Right lobe of liver (tissue), 6 donors: Measurements from ENCODE around the gene SLC6A19. TPM values are rescaled to one million over a fixed set of nuclear protein-coding genes. Genes with fewer than 3 reads are reported as not detected.

Experiments used
- ATAC-seq, 4 donors: fragments of 200-7000 bp; cut with Tn5 transposase; one replicate each; pipeline ENCODE4 v1.9.1; 2020; ENCODE audit warnings: mild to moderate bottlenecking in 4 of 4, moderate library complexity in 4 of 4
- DNase-seq, 3 donors: peaks; one replicate each; pipeline ENCODE4 v3.0.0-alpha.2; 2020
- H3K27ac ChIP-seq, 3 donors: fragments of 200-600 bp; one replicate each; pipeline ENCODE4 v1.8.0; 2022
- H3K27me3 ChIP-seq, 2 donors: fragments of 200-600 bp; one replicate each; pipeline ENCODE4 v1.8.0; 2022
- H3K36me3 ChIP-seq, 4 donors: fragments of 200-600 bp; sonication (generic) in 1 of 4; one replicate each; pipeline versions ENCODE4 v1.5.1 to v1.8.0; 2017 to 2022; ENCODE audit warnings: control low read depth in 1 of 4
- H3K4me1 ChIP-seq, 4 donors: fragments of 200-600 bp; sonication (generic) in 1 of 4; one replicate each; pipeline versions ENCODE4 v1.5.1 to v1.8.0; 2017 to 2022; ENCODE audit warnings: control low read depth in 1 of 4
- H3K4me3 ChIP-seq, 3 donors: fragments of 200-600 bp; one replicate each; pipeline ENCODE4 v1.8.0; 2022
- H3K9me3 ChIP-seq, 4 donors: fragments of 200-600 bp; sonication (generic) in 1 of 4; one replicate each; pipeline versions ENCODE4 v1.5.1 to v1.8.0; 2017 to 2022; ENCODE audit warnings: control low read depth in 1 of 4
- CTCF ChIP-seq, 4 donors: fragments of 200-600 bp in 3 of 4; fragments of 450-650 bp in 1 of 4; IDR thresholded peaks; one replicate each; pipeline versions ENCODE4 v1.5.1 to v1.8.0; 2016 to 2022; ENCODE audit warnings: antibody characterized with exemption in 4 of 4, mild to moderate bottlenecking in 2 of 4
- POLR2A ChIP-seq: fragments of 450-650 bp; IDR thresholded peaks from one replicate; pipeline ENCODE4 v1.6.1; 2017; ENCODE audit warnings: antibody characterized with exemption, mild to moderate bottlenecking
- WGBS: methylation state at CpG from one replicate; pipeline ENCODE4 v1.1.6; 2018; ENCODE audit warnings: low coverage, low lambda C conversion rate; ENCODE audit not compliant: insufficient coverage; ENCODE audit errors: missing lambda C conversion rate; 5-methylcytosine and 5-hydroxymethylcytosine counted together
- intact Hi-C, 2 donors: fragments of 100-400 bp; cut with DNase I; formaldehyde crosslinking; loops; one replicate each; pipeline versions ENCODE4 v1.11.2 to v1.14.1; 2022
- total RNA-seq, 6 experiments: library from RNA; depleted of rRNA in 2 of 6; stranded (reverse); fragments of >200 nt in 2 of 6; fragmentation: NEBNext Ultra II Directional in 3 of 6; extraction: Animal tissue kit (Norgen Biotek cat#: 25700) in 3 of 6; gene quantifications; one replicate each; pipeline versions ENCODE4 v1.1.0 to v1.2.4, GENCODE V29; 2016 to 2023
- donor health status: DM: no; HTN: yes; CAD: no.
- donor health status: DM: no; HTN: no; CAD: no.
- donor health status: DM: no; HTN: no; CAD: no.
- donor health status: DM: no; HTN: yes; CAD: no.
- donor health status: DM: no; HTN: yes; CAD: no.

Gene SLC6A19
- total RNA-seq, 6 experiments from 2014 or later = 0.12 to 0.93 (median 0.41) TPM

- Histone ChIP-seq H3K27ac (no peak overlapping the region), H3K4me1 (peaks cover 0 to 10% (median 5%) of the 10 kb centered on the region in 4 donors), H3K9me3 (no peaks in the 10 kb centered on the region), H3K36me3 (no peaks in the 10 kb centered on the region), H3K4me3 (no peak overlapping the region), H3K27me3 (no peaks in the 10 kb centered on the region)
- 29% methylated on average over 6 of the region's 6 CpGs for WGBS
- DNase-seq (no peak), ATAC-seq (no peak)
- no peak for TF ChIP-seq CTCF (IDR thresholded peaks at IDR 0.05)
- no peak for TF ChIP-seq POLR2A
- intact Hi-C loops = no loop called here
These were observed 10.6 kb upstream of the SLC6A19 start for GRCh38 chr5:1190837-1191239.

- DNase-seq (no peak), ATAC-seq (no peak)
- Histone ChIP-seq H3K4me3 (no peak overlapping the region), H3K9me3 (no peaks in the 10 kb centered on the region), H3K36me3 (no peaks in the 10 kb centered on the region), H3K4me1 (no peaks in the 10 kb centered on the region), H3K27me3 (no peaks in the 10 kb centered on the region), H3K27ac (no peak overlapping the region)
- intact Hi-C loops = no loop called here
- no peak for TF ChIP-seq POLR2A
- 79% methylated on average over 14 of the region's 18 CpGs for WGBS
These were observed 8.3 kb upstream of the SLC6A19 start for GRCh38 chr5:1192971-1193590.

- Histone ChIP-seq H3K4me3 (no peak overlapping the region), H3K36me3 (no peaks in the 10 kb centered on the region), H3K27ac (no peak overlapping the region), H3K9me3 (no peaks in the 10 kb centered on the region), H3K27me3 (no peaks in the 10 kb centered on the region), H3K4me1 (no peaks in the 10 kb centered on the region)
- no peak for ATAC-seq
- 97% methylated on average over 11 of the region's 28 CpGs for WGBS
- DNase-seq = peak in 2 of 3 donors; percentile 15 to 52
- TF ChIP-seq POLR2A = no peak
- no peak for TF ChIP-seq CTCF (IDR thresholded peaks at IDR 0.05)
- intact Hi-C loops = no loop called here
These were observed 7.8 kb upstream of the SLC6A19 start for GRCh38 chr5:1193591-1193985.

- Histone ChIP-seq H3K27ac (no peak overlapping the region), H3K4me3 (no peak overlapping the region), H3K27me3 (no peaks in the 10 kb centered on the region), H3K9me3 (no peaks in the 10 kb centered on the region), H3K4me1 (no peaks in the 10 kb centered on the region), H3K36me3 (no peaks in the 10 kb centered on the region)
- ATAC-seq (no peak), DNase-seq (no peak)
- intact Hi-C loops = no loop called here
- TF ChIP-seq CTCF (IDR thresholded peaks at IDR 0.05) = no peak
- TF ChIP-seq POLR2A = no peak
- WGBS = 80% methylated on average over 6 of the region's 6 CpGs
These were observed 7.0 kb upstream of the SLC6A19 start for GRCh38 chr5:1194378-1194777.

- Histone ChIP-seq H3K27me3 (no peaks in the 10 kb centered on the region), H3K4me3 (no peak overlapping the region), H3K36me3 (no peaks in the 10 kb centered on the region), H3K4me1 (no peaks in the 10 kb centered on the region), H3K27ac (no peak overlapping the region), H3K9me3 (no peaks in the 10 kb centered on the region)
- WGBS = no CpG with 5 or more reads among the region's 5 CpGs
- TF ChIP-seq CTCF (IDR thresholded peaks at IDR 0.05) = no peak
- intact Hi-C loops = no loop called here
- ATAC-seq (no peak), DNase-seq (no peak)
These were observed 6.0 kb upstream of the SLC6A19 start for GRCh38 chr5:1195439-1195838.
